Vagina (tissue), 2 donors: ENCODE data around the gene ZNF18.
"Not testable (repeated sequence)": the region's sequence is repeated elsewhere in the genome, so short reads cannot be mapped to it uniquely, and the experiment has no call there.

Source experiments
- POLR2A ChIP-seq, 2 donors: fragments of 450-650 bp; IDR thresholded peaks; one replicate each; pipeline ENCODE4 v1.6.1; 2017; ENCODE audit warnings: antibody characterized with exemption in 2 of 2, mild to moderate bottlenecking in 2 of 2, moderate library complexity in 2 of 2
- TF ChIP-seq, protein P1 (sequence below), 3 experiments: fragments of 450-650 bp in 2 of 3; fragments of 200-600 bp in 1 of 3; sonication (generic) in 1 of 3; IDR thresholded peaks; one replicate each; pipeline ENCODE4 v1.5.1; 2017 to 2019; ENCODE audit warnings: antibody characterized with exemption in 3 of 3, mild to moderate bottlenecking in 2 of 3, moderate library complexity in 2 of 3

DNA sequence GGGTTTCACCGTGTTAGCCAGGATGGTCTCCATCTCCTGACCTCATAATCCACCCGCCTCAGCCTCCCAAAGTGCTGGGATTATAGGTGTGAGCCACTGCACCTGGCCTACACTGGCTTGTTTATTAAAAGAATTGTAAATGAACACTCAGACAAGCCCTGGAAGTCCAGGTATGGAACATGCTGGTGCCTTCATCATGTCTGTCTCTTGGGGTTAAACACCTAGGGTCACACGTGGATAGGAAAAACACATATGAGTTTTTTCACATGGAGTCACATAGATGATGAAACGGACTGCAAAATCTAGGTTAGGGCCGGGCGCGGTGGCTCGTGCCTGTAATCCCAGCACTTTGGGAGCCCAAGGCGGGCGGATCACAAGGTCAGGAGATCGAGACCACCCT is 54.2 kb downstream of the ZNF18 start:
- TF ChIP-seq, protein P1, sequence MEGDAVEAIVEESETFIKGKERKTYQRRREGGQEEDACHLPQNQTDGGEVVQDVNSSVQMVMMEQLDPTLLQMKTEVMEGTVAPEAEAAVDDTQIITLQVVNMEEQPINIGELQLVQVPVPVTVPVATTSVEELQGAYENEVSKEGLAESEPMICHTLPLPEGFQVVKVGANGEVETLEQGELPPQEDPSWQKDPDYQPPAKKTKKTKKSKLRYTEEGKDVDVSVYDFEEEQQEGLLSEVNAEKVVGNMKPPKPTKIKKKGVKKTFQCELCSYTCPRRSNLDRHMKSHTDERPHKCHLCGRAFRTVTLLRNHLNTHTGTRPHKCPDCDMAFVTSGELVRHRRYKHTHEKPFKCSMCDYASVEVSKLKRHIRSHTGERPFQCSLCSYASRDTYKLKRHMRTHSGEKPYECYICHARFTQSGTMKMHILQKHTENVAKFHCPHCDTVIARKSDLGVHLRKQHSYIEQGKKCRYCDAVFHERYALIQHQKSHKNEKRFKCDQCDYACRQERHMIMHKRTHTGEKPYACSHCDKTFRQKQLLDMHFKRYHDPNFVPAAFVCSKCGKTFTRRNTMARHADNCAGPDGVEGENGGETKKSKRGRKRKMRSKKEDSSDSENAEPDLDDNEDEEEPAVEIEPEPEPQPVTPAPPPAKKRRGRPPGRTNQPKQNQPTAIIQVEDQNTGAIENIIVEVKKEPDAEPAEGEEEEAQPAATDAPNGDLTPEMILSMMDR (IDR thresholded peaks at IDR 0.05) = not testable (repeated sequence)
- not testable (repeated sequence) for TF ChIP-seq POLR2A (IDR thresholded peaks at IDR 0.05)
